Measurements from ENCODE around the gene SLC36A4. TPM values are rescaled to one million over a fixed set of nuclear protein-coding genes. Genes with fewer than 3 reads are reported as not detected.
"Not testable (repeated sequence)": the region's sequence is repeated elsewhere in the genome, so short reads cannot be mapped to it uniquely, and the experiment has no call there.

The SLC36A4 gene
- total RNA-seq, 2 experiments from 2014 or later = 13.9 to 14.0 TPM

DNA sequence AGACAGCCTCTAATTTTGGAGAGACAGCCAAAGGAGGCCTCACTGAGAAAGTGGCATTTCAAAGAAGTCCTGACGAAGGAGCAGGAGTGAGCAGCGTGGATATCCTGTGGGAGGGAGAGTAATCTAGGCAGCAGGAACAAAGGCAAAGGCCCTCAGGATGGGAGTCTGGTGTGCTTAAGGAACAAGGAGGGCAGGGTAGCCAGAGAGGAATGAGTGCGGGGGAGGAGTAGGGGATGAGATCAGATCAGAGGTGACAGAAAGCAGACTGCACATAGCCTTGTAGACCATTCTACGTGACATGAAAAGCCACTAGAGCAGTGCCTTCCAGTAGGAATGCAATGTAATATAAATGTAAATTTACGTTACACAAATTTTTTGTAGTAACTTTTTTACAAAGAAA, 5.6 kb downstream of the SLC36A4 start:
- intact Hi-C loops (cut with micrococcal nuclease) = loop anchor here (10.0 kb wide), 2 partner anchors 227 to 1303 kb away; partner anchors contain the start of genes ANKRD49, MRE11 and MTNR1B
- no peak overlapping the region for H3K27ac Mint-ChIP-seq
- H3K27me3 Mint-ChIP-seq = no peaks in the 10 kb centered on the region
- peaks cover 19% of the 10 kb centered on the region for H3K4me1 Mint-ChIP-seq (ENCODE audit: low read depth)
- peaks cover 9% of the 10 kb centered on the region for H3K36me3 Mint-ChIP-seq
- ChIA-PET CTCF (interaction anchor here (0.7 kb wide), 1 partner anchor 34 kb away, joined by 3 read pairs; no protein-coding TSS in a partner anchor), POLR2A (no interaction called here)
- no peak overlapping the region for H3K4me3 Mint-ChIP-seq
- H3K9me3 Mint-ChIP-seq = peaks cover 10% of the 10 kb centered on the region
- DNase-seq = no peak

DNA sequence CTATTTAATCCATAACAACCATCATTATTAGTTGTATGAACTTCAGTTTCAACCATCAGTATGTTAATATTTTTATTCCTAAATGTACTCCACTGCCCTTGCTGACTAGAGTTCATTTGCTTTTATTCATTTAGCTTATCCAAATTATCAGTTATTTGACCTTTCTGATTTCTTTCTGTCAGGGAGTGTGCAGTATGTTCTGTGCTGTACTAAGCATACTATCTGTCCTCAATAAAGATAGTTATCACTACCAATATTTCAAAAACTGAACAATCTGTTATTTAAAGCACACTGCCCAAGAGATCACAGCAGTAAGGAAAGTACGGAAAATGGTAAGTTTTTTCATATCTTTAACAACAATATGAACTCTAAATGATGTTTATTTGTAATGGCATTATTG, 8.3 kb downstream of the SLC36A4 start:
- intact Hi-C loops (cut with micrococcal nuclease) = no loop called here
- ChIA-PET CTCF (no interaction called here), POLR2A (no interaction called here)
- no peak for DNase-seq
- Mint-ChIP-seq H3K27ac (no peak overlapping the region), H3K36me3 (peaks cover 15% of the 10 kb centered on the region), H3K4me1 (ENCODE audit: low read depth) (peaks cover 3% of the 10 kb centered on the region), H3K4me3 (no peak overlapping the region), H3K27me3 (no peaks in the 10 kb centered on the region), H3K9me3 (peaks cover 10% of the 10 kb centered on the region)

- no peaks in the 10 kb centered on the region for H3K27me3 Mint-ChIP-seq
- CTCF ChIA-PET = no interaction called here
- POLR2A ChIA-PET = no interaction called here
- H3K36me3 Mint-ChIP-seq = peaks cover 15% of the 10 kb centered on the region
- intact Hi-C loops (cut with micrococcal nuclease) = no loop called here
- no peak overlapping the region for H3K4me3 Mint-ChIP-seq
- H3K27ac Mint-ChIP-seq = no peak overlapping the region
- no peak for DNase-seq
- H3K4me1 Mint-ChIP-seq (ENCODE audit: low read depth) = peaks cover under 1% of the 10 kb centered on the region
- peaks cover 10% of the 10 kb centered on the region for H3K9me3 Mint-ChIP-seq
These were observed 9.1 kb downstream of the SLC36A4 start for GRCh38 chr11:93188726-93189125.

DNA sequence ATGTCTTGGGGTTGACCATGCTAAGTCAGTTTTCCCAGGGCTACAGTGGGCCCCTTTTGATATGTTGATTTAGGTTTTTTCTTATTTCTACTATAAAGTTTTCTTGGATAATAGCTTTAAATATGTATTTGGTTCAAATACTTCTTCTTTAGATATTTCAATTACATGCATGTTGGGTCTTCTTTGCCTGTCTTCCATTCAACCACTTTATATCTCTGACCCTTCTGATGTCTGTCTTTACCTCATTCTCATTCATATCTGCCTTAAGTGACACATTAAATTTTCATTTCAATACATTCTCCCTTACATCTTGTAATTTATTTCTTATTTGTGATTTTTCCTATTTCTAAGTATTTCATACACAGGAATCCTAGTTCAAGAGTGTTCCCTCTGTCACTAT, 10.5 kb downstream of the SLC36A4 start:
- DNase-seq = no peak
- CTCF ChIA-PET = no interaction called here
- peaks cover 10% of the 10 kb centered on the region for H3K9me3 Mint-ChIP-seq

GRCh38 chr11:93177891-93178290, 19.9 kb downstream of the SLC36A4 start:
- CTCF ChIA-PET; intact Hi-C loops (cut with micrococcal nuclease); DNase-seq; H3K27me3 Mint-ChIP-seq; H3K4me1 Mint-ChIP-seq (ENCODE audit: low read depth); H3K27ac Mint-ChIP-seq; H3K4me3 Mint-ChIP-seq; H3K9me3 Mint-ChIP-seq; POLR2A ChIA-PET: not testable (repeated sequence)
- H3K36me3 Mint-ChIP-seq = peaks cover 46% of the 10 kb centered on the region

More for the DNA sequence above, 10.5 kb downstream of the SLC36A4 start:
- no peak overlapping the region for H3K27ac Mint-ChIP-seq
- no peaks in the 10 kb centered on the region for H3K27me3 Mint-ChIP-seq
- no peaks in the 10 kb centered on the region for H3K4me1 Mint-ChIP-seq (ENCODE audit: low read depth)
- peaks cover 17% of the 10 kb centered on the region for H3K36me3 Mint-ChIP-seq
- intact Hi-C loops (cut with micrococcal nuclease) = no loop called here
- H3K4me3 Mint-ChIP-seq = no peak overlapping the region
- POLR2A ChIA-PET = no interaction called here

GRCh38 chr11:93169950-93170561, 27.7 kb downstream of the SLC36A4 start:
- H3K4me1 Mint-ChIP-seq (ENCODE audit: low read depth) = peaks cover 3% of the 10 kb centered on the region
- intact Hi-C loops (cut with micrococcal nuclease) = no loop called here
- ChIA-PET POLR2A (no interaction called here), CTCF (interaction anchor here (0.8 kb wide), 1 partner anchor 229 kb away, joined by 6 read pairs; no protein-coding TSS in a partner anchor)
- H3K36me3 Mint-ChIP-seq = peaks cover 4% of the 10 kb centered on the region
- H3K27ac Mint-ChIP-seq = no peak overlapping the region
- DNase-seq = no peak
- no peaks in the 10 kb centered on the region for H3K27me3 Mint-ChIP-seq
- H3K4me3 Mint-ChIP-seq = no peak overlapping the region
- no peaks in the 10 kb centered on the region for H3K9me3 Mint-ChIP-seq

- H3K27me3 Mint-ChIP-seq = no peaks in the 10 kb centered on the region
- H3K9me3 Mint-ChIP-seq = no peaks in the 10 kb centered on the region
- DNase-seq = no peak
- H3K27ac Mint-ChIP-seq = no peak overlapping the region
- POLR2A ChIA-PET = no interaction called here
- H3K36me3 Mint-ChIP-seq = peaks cover 11% of the 10 kb centered on the region
- intact Hi-C loops (cut with micrococcal nuclease) = no loop called here
- no peak overlapping the region for H3K4me3 Mint-ChIP-seq
- H3K4me1 Mint-ChIP-seq (ENCODE audit: low read depth) = peaks cover 3% of the 10 kb centered on the region
- CTCF ChIA-PET = interaction anchor here (1.0 kb wide), 1 partner anchor 227 kb away, joined by 3 read pairs; no protein-coding TSS in a partner anchor
These were observed 28.6 kb downstream of the SLC36A4 start for GRCh38 chr11:93169143-93169542.

DNA sequence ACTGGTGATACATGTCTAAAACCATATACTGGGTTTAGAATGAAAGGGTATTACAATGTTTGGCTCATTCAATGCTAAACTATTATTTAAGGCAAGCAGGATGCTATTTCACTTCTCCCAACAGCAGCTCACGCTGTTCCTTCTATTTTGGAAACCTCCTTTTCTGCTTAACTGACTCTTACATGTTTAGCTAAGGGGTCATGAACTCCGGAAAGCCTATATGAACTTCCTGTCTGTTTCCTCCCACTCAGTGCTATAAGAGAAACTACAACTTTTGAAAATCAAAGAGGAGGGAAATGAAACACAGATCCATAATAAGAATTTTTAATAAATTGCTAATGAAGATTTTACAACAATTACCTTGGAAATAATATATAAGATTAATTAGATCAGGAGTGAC, 30.9 kb downstream of the SLC36A4 start:
- intact Hi-C loops (cut with micrococcal nuclease) = loop anchor here (2.0 kb wide), 1 partner anchor 14 kb away; no protein-coding TSS in a partner anchor
- Mint-ChIP-seq H3K9me3 (no peaks in the 10 kb centered on the region), H3K27me3 (no peaks in the 10 kb centered on the region), H3K4me3 (no peak overlapping the region), H3K4me1 (ENCODE audit: low read depth) (peaks cover 3% of the 10 kb centered on the region), H3K27ac (no peak overlapping the region), H3K36me3 (peaks cover 20% of the 10 kb centered on the region)
- ChIA-PET POLR2A (no interaction called here), CTCF (no interaction called here)
- no peak for DNase-seq

DNA sequence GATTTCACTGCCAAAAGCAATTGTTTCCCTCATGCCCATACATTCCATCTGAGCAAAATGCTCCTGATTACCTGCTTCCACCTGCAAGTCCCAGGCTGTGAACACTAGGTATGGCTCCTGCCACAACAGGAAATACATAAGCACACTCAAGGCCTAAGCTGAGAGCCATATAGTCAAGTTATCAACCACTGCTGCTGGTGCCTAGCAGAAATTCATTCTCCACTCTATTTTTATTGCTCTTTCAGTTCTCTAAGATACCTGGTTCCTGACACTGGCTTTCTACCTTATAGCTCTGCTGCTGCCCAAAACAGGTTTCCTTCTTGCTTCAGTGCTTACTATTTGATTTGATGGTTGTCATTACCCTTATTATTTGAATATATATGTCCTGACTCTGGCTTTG, 31.6 kb downstream of the SLC36A4 start:
- H3K4me3 Mint-ChIP-seq = no peak overlapping the region
- no peaks in the 10 kb centered on the region for H3K9me3 Mint-ChIP-seq
- no peak overlapping the region for H3K27ac Mint-ChIP-seq
- POLR2A ChIA-PET = no interaction called here
- CTCF ChIA-PET = no interaction called here
- peaks cover 3% of the 10 kb centered on the region for H3K4me1 Mint-ChIP-seq (ENCODE audit: low read depth)
- no peak for DNase-seq
- intact Hi-C loops (cut with micrococcal nuclease) = loop anchor here (2.0 kb wide), 1 partner anchor 15 kb away; no protein-coding TSS in a partner anchor
- peaks cover 25% of the 10 kb centered on the region for H3K36me3 Mint-ChIP-seq
- no peaks in the 10 kb centered on the region for H3K27me3 Mint-ChIP-seq

DNA sequence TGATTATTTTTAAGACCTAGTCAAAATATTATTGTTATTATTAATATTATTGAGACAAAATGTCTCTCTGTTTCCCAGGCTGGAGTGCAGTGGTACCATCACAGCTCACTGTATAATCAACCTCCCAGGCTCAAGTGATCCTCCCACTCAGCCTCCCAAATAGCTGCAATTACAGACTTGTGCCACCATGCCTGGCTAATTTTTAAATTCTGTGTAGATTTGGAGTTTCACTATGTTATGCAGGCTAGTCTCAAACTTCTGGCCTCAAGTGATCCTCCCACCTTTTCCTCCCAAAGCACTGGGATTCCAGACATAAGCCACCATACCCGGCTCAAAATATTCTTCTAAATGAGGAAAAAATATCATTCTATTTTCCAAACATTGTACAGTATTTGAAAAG, 37.0 kb downstream of the SLC36A4 start:
- H3K4me1 Mint-ChIP-seq (ENCODE audit: low read depth) = no peaks in the 10 kb centered on the region
- peaks cover 50% of the 10 kb centered on the region for H3K36me3 Mint-ChIP-seq
- no peaks in the 10 kb centered on the region for H3K27me3 Mint-ChIP-seq
- H3K9me3 Mint-ChIP-seq = peaks cover 10% of the 10 kb centered on the region
- H3K27ac Mint-ChIP-seq = no peak overlapping the region
- H3K4me3 Mint-ChIP-seq = no peak overlapping the region
- no peak for DNase-seq
- intact Hi-C loops (cut with micrococcal nuclease) = no loop called here
- CTCF ChIA-PET = no interaction called here
- POLR2A ChIA-PET = no interaction called here

DNA sequence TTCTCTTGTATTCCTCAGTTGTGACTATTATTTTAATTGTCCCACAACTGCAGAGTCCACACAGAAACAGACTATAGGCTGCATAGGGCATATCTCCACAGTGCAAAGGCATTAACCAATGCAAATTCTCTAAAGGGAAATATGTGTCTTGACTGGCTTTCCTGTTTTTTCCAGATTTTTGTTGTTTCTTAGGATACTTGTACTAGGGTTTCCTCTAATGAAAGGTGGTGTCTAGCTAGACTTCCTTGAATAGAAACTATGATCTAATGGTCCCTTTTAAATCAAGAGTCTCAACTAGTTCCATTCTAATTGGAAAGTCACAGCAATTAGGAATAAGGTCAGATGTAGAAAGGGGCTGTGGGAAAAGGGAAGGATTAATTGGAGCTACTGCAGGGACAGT, 37.6 kb downstream of the SLC36A4 start:
- Mint-ChIP-seq H3K9me3 (peaks cover 10% of the 10 kb centered on the region), H3K4me3 (no peak overlapping the region), H3K4me1 (ENCODE audit: low read depth) (no peaks in the 10 kb centered on the region), H3K36me3 (peaks cover 52% of the 10 kb centered on the region), H3K27ac (no peak overlapping the region), H3K27me3 (no peaks in the 10 kb centered on the region)
- intact Hi-C loops (cut with micrococcal nuclease) = no loop called here
- no peak for DNase-seq
- CTCF ChIA-PET = no interaction called here
- POLR2A ChIA-PET = no interaction called here

DNA sequence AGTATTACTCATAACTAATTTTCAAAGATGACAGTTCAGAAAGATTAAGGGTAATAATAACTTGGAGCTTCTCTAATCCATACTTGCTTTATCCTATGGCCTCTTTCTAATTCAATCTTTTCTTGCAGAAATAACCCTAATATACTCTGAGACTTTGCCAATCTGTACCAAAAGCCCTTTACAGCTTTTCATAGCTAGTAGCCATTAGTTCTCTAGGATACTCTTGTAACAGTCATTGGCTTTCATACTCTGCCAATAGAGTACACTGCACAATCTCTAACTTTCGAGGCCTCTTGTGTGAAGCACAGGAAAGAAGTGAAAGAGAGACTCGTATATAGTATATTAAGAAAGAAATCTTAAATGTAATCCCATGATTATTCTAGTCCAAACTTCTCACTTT, 38.1 kb downstream of the SLC36A4 start:
- DNase-seq = no peak
- Mint-ChIP-seq H3K36me3 (peaks cover 50% of the 10 kb centered on the region), H3K27me3 (no peaks in the 10 kb centered on the region), H3K27ac (no peak overlapping the region), H3K4me1 (ENCODE audit: low read depth) (no peaks in the 10 kb centered on the region), H3K4me3 (no peak overlapping the region), H3K9me3 (peaks cover 10% of the 10 kb centered on the region)
- intact Hi-C loops (cut with micrococcal nuclease) = no loop called here
- CTCF ChIA-PET = no interaction called here
- POLR2A ChIA-PET = no interaction called here

DNA sequence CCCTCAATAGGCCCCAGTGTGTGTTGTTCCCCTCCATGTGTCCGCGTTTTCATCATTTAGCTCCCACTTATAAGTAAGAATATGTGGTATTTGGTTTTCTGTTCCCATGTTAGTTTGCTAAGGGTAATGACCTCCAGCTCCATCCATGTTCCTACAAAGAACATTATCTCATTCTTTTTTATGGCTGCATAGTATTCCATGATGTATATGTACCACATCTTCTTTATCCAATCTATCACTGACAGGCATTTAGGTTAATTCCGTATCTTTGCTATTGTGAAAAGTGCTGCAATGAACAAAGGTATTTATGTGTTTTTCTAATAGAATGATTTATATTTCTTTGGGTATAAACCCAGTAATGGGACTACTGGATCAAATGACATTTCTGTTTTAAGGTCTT, 42.1 kb downstream of the SLC36A4 start:
- Mint-ChIP-seq H3K9me3 (peaks cover 10% of the 10 kb centered on the region), H3K27me3 (no peaks in the 10 kb centered on the region), H3K4me1 (ENCODE audit: low read depth) (no peaks in the 10 kb centered on the region), H3K36me3 (peaks cover 31% of the 10 kb centered on the region), H3K4me3 (no peak overlapping the region), H3K27ac (no peak overlapping the region)
- ChIA-PET POLR2A (no interaction called here), CTCF (no interaction called here)
- intact Hi-C loops (cut with micrococcal nuclease) = no loop called here
- DNase-seq = no peak
